Left lobe of liver (tissue), 2 donors: Measurements from ENCODE around the gene MARK3. TPM values are rescaled to one million over a fixed set of nuclear protein-coding genes. Genes with fewer than 3 reads are reported as not detected.

Experiments
- ATAC-seq: fragments of 200-7000 bp; cut with Tn5 transposase; one replicate; pipeline ENCODE4 v1.9.1; 2020; ENCODE audit warnings: mild to moderate bottlenecking, moderate library complexity
- DNase-seq: peaks from one replicate; pipeline ENCODE4 v3.0.0-alpha.2; 2020; ENCODE audit warnings: low spot score
- total RNA-seq: library from RNA; stranded (reverse); gene quantifications from one replicate; pipeline ENCODE4 v1.2.1, GENCODE V29; 2021
- donor health status: DM: no; HTN: no; CAD: no; lungs with moderate emphysema.
- donor health status: DM: no; HTN: yes; CAD: no.

Gene MARK3
- total RNA-seq, 1 donor from 2014 or later = 26.5 TPM

DNA sequence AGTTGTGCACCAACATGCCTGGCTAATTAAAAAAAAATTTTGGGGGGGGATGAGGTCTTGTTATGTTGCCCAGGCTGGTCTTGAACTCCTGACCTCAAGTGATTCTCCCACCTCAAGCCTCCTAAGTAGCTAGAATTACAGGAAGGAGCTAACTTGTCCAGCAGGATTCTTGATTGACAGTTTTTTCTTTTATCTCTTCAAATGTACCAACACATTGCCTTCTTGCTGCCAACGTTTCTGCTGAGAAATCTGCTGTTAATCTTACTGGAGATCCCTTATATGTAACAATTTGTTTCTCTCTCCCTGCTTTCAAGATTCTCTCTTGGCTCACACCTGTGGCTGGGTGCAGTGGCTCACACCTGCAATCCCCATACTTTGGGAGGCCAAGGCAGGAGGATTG is 22.4 kb upstream of the MARK3 start:
- ATAC-seq = no peak
- DNase-seq = no peak

DNA sequence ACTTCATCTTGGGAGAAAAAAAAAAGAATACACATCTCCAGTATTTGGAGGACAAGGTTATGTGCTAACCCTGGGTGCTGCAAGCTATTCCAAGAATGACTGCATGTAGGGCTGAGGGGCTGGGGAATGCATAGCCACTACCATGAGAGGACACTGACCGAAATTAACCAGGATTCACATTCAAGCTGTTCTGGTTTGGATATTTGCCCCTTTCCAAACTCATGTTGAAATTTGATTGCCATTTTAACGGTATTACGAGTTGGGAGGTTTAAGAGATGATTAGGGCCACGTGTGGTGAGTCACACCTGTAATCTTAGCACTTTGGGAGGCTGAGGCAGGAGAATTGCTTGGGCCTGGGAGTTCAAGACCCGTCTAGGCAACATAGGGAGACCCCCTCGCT is 18.5 kb upstream of the MARK3 start:
- ATAC-seq (no peak), DNase-seq (no peak)

DNA sequence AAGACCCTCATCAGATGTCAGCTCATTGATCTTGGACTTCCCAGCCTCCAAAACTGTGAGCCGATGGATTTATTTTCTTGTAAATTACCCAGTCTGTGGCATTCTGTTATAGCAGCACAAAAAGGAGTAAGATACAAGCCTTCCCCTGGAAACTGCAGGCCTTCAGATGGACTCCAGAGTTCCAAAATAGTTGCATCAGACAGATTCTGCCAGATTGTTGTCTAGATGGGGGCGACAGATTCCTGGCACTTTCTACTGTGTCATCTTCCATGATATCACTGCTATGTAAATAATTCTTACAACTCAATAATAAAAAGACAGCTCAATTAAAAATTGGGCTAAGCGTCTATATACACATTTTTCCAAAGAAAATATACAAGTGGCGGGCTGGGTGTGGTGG is 17.2 kb upstream of the MARK3 start:
- DNase-seq (no peak), ATAC-seq (no peak)

DNA sequence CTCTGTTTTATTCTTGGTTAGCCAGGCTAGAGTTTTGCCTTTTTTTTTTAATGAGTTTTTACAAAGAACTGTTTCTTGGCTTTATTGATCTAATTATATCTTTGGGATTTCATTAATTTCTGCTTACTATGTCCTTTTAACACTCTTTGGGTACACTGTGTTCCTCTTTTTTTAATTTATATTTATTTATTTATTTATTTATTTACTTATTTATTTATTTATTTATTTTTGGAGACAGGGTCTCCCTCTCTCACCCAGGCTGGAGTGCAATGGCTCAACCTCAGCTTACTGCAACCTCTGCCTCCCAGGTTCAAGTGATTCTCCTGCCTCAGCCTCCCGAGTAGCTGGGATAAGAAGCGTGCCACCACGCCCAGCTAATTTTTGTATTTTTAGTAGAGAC is 15.1 kb upstream of the MARK3 start:
- ATAC-seq (no peak), DNase-seq (no peak)

DNA sequence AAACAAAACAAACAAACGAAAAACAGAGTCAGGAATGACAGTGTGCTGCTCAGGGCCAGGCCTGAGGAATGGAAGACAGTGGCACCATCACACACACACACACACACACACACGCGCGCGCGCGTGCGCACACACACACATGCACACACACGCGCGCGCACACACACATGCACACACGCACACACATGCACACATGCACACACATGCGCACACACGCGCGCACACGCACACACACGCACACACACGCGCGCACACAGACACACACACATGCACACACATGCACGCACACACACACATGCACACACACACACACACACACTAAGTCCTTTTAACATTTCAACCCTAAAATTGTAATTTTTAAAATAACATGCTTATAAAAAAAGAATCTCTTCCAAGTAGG is 13.2 kb upstream of the MARK3 start:
- no peak for ATAC-seq

DNA sequence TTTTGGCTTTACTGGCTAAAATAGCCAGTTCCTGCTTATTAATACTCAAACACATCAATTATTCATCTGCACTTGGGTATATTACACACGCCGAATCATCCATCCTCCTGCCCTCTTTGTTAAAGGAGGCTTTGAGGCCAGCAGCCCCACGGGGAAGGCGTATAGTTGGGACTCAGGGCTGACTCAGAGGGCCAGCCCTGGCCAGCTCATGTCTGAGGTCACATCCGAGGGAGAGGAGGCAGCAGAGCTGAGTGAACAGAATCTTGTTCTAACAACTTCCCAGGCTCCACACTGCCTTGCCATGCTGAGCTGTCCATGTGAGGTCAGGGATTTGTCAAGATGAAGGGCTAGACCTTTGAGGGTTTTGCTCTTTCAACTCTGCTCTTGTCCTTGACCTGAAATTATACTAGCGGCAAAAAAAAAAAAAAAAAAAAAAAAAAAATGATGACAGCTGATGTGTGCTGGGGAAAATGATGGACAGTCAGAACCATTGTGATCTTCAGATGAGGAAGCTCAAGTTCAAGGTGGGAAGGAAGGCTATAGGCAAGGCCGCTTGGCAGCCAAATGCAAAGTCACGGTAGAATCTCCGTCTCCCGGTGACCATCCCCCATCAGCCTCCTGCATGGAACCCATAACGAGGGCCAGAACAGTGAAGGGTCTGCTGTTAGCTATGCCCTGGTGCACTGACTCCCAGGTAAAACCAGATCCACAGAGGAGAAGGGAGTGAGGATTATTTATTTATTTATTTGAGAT is 12.5 kb upstream of the MARK3 start:
- ATAC-seq (no peak), DNase-seq (no peak)

More for the DNA sequence above, 13.2 kb upstream of the MARK3 start:
- DNase-seq = no peak

DNA sequence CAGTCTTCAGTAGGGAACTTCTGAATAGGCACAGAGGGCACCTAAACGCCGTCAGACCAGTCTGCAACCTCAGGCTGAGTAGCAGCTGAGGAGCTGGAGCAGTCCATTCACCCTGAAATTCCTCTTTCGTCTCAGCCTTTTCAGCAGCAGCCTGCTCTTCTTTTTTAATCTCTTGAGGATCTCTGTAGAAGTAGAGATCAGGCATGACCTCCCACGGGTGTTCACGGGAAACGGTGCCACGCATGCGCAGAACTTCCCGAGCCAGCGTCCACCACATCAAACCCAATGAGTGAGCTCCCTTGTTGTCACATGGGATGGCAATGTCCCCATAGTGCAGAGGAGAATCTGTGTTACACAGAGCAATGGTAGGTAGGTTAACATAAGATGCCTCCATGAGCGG is 11.1 kb upstream of the MARK3 start:
- ATAC-seq = no peak
- no peak for DNase-seq

DNA sequence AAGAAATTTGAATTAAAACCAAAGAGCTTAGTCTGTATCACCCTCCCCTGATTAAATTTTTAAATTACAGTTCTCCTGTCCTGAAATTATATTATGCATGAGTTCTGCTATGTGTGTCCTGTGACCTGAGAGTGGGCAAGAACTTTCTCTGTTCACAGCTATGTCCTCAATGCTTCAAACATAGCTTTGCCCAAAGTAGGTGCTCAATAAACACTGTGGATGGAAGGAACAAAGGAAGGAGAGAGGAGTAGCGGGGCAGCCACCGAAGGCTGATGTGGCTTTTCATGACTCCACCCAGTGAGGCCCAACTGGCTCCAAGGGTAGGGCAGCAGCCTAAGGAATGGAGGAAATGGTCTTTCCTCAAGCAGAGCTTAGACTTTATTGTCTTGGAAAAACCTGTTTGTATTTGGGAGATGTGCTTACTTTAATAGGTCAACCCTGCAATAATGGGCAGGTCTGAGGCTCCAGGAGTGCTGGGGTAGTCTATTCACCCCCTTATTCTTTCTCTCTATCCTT is 7.6 kb upstream of the MARK3 start:
- ATAC-seq (no peak), DNase-seq (no peak)

DNA sequence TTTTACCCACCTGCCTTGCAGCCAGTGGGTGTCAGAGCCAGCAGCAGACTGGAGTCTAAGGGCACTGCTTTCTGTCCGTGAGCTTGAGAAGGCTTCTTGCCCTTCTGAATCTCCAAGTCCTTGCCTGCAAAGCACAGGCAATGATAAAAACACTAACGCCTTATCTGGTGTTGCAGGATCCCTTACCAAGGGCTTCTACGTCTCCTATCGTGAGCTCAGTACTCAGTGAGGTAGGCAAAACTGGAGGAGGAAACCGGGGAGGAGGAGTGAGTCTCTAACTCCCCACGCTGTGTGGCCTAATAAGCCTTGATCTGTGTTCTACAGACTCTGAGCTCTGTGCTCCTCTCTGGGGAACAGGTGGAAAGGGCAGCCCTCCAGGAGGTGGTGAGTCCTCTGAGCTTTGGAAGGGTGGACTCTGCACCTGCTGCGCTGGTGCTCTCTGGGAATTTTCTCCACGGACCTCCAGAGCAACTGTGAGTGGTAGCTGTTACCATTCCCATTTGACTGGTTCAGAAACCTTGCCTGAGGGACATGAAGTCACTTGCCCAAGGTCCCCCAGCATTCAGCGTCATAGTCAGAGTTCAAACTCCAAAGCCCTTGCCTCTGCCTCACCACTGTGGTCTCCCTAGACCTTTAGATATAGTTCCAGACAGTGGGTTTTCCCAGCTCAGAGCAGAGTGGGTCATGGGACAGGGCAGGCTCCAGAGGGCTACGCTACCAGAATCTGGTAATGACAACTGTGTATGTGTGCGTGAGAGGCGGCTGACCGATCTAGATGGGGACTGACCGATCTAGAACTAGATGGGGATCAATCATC is 7.0 kb upstream of the MARK3 start:
- DNase-seq (no peak), ATAC-seq (no peak)

DNA sequence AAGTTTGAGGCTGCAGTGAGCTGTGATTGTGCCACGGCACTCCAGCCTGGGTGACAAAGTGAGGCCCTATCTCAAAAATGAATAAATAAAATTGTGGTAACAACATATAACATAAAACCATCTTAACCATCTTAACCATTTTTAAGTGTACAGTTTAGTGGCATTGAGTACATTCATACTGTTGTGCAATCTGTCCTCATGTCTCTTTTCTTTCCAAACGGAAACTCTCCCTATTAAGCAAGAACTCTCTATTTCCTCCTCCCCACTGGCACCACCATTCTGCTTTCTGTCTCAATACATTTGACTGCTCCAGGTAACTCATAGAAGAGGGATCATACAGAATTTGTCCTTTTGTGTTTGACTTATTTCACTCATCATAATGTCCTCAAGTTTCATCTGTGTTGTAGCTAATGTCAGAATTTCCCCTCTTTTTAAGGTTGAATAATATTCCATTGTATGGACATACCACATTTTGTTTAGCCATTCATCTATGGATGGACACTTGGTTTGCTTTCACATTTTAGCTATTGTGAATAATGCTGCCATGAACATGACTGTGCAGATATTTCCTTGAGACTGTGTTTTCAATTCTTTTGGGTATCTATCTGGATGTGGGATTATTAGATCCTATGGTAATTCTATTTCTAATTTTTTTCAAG is 4.4 kb upstream of the MARK3 start:
- ATAC-seq = no peak

DNA sequence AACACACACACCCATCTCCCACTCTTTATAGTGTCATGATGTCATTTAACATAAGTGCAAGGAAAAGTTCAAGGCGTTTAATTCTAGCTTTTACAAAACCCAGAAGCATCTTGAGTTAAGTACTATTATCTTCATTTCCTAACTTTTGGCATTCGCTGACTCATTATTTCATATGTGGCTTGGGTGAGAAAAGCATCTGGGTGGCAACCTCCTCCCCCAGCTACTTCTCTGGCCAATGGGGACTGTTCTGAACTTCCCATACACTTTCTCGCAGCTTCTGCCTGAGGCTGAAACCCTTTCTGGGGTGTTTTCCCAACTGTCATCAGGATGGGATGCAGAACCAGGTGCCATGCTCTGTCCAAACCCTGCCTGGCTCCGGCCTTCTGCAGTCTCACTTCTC is 2.8 kb upstream of the MARK3 start:
- ATAC-seq (no peak), DNase-seq (no peak)

More for the DNA sequence above, 4.4 kb upstream of the MARK3 start:
- no peak for DNase-seq

DNA sequence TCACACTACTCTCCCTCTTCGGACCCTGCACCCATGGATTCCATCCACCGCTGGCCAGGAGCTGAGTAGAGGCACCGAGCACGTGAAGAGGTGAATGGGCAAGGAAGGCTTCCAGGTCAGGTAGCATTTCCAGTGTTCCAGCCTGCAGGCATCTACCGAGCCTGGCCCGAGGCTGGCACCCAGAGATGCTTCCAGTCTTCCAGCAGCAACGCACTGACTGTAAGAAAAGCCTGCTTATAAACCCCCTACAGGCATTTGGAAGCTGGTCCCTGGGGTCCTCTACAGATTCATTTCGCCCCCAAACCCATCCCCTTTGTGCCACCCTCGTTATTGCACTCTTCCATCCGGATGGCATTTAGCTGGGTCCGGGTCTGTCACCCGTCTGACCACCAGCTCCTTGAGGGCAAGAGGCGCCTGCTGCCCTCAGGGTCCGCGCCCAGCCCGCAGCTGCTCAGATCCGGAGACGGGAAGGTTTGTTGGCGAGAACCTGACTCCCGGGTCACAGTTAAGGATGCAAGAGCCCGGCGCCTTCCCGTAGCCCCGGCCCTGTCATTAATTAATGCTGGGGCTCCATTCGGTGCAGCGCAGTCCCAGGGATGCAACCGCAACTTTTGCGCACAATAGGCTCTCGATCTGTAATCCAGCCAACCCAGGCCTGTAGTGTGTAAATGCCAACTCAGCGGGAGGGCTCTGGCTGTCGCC is 614 bp upstream of the MARK3 start:
- DNase-seq (no peak), ATAC-seq (peak; percentile 36)

DNA sequence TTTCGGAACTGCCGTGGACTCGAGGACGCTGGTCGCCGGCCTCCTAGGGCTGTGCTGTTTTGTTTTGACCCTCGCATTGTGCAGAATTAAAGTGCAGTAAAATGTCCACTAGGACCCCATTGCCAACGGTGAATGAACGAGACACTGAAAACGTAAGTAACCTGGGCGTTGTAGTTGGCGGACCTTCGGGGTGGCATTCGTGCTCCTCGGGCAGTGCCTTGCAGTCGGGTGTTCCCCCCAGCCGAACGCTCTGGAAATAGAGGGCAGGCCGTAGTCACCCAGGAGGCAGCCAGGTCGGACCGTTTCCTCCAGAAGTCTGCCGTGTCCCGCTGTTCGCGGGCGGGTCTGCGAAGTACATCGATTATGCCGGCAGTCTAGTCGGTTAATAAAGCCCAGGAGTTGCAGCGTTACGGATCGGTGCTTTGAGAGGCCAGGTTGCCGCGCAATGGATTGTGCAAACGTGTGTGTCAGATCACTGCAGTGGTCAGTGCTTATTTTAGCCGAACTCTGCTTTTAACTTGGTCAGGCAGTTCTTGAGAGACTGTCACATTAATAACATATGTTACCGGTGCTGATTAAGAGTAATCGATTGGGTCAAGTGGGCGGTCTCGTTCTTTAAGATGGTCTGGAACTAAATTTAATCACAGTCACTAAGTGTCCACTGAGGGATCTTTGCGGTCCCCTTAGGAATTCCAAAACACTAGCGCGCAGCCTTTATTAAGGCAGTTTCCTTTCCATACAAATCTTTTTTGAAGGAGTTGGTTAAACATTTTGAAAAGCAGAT is 906 bp downstream of the MARK3 start:
- peak; percentile 58 for DNase-seq
- ATAC-seq = peak; percentile 30

DNA sequence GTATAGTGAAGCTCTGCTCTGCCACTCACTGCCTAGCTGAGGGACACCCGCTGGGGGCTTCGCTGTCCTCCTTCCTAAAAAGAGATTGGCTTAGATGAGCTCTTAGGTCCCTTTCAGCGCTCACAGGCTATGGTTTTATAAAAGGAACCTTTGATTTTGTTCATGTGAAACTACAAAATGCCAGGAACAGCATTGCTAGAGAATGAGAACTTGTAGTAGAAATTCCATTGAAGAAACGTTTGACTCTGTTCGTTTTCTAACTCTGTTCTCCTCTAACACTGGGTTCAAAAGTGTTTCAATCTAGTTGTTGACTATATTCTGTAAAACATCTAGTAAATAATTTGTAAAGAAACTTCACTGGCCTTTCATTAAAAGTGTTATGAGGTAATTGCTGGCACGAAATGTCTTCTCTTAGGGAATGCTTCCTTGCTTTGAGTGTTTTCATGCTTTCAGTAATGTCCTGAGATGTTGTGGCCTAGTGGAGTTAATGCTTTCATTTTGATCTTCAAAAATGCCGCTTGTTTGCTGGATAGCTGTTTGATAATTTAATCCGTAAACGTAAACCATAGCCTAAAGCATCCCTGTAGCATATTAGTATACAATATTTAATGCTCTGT is 1.6 kb downstream of the MARK3 start:
- ATAC-seq (no peak), DNase-seq (no peak)

DNA sequence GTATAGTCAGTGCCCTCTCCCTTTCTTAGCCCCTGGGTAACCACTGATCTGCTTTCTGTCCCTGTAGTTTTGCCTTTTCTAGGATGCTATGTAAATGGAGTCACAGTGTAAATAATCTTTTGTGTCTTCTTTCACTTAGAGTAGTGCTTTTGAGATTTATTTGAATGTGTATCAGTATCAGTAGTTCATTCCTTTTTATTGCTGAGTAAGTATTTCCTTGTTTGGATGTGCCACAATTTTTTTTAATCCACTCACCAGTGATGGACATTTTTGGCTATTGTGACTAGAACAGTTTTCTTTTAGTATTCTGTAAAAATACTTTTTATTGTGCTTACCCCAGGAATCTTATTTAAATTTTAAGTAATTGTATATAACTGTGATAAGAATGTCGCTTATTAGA is 3.4 kb downstream of the MARK3 start:
- DNase-seq = no peak
- no peak for ATAC-seq

DNA sequence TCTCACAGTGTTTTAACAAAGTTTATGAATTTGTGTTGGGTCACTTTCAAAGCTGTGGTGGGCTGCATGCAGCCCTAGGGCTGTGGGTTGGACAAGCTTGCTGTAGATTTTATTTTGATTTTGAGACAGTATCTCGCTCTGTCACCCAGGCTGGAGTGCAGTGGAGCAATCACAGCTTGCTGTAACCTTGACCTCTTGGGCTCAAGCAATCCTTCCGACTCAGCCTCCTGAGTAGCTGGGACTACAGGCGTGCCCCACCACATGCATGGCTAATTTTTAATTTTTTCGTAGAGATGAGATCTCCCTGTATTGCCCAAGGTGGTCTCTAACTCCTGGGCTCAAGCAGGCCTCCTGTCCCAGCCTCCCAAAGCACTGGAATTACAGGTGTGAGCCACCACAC is 5.4 kb downstream of the MARK3 start:
- peak; percentile 29 for DNase-seq

DNA sequence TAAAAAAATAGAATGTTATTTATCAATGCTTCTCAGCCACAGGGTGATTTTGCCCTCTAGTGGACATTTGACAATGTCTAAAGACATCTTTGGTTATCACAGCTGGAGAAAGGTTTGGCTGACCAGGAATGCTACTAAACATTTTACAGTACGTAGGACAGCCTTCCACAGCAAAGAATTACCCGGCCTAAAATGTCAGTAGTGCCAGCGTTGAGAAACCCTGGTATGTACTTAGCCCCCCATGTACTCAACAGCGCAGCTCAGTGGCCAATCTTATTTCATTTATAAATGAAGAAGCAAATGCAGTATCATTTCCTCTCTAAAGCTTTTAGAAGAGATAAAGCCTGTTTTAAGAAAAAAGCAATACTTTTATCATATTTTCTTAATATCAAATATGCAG is 5.8 kb downstream of the MARK3 start:
- DNase-seq = peak; percentile 32
- peak; percentile 46 for ATAC-seq

More for the DNA sequence above, 5.4 kb downstream of the MARK3 start:
- no peak for ATAC-seq

DNA sequence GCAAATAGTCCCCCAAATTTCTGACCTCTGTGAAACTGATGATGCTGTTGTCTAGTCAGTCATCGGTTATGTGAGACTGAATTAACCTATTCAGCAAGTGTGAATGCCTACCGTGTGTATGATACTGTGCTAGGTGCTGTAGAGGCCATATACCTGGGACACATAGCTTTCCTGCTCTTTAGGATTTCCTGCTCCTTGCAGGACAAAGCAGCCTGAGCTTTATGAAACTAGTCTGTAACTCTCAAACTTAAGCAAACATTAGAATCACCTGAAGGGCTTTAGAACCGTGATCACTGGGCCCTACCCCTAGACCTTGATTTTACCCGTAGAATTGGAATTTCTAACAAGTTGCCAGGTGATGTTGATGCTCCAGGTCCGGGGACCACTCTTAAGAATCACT is 6.9 kb downstream of the MARK3 start:
- ATAC-seq (no peak), DNase-seq (peak; percentile 16)

DNA sequence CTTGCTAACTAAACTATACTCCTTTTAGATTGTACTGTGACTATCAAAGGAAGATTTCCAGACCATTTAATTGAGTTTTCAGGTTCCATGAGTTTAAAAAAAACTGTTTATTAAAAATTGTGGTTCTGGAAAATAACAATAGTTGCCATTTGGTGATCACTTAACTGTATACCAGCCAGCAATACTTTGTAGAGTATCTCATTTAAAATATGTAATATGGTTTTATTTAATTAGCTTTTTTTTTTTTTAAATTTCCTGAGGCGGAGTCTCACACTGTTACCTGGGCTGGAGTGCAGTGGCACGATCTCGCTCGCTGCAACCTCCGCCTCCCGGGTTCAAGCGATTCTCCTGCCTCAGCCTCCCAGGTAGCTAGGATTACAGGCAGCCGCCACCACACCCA is 7.4 kb downstream of the MARK3 start:
- ATAC-seq = no peak
- DNase-seq = no peak

DNA sequence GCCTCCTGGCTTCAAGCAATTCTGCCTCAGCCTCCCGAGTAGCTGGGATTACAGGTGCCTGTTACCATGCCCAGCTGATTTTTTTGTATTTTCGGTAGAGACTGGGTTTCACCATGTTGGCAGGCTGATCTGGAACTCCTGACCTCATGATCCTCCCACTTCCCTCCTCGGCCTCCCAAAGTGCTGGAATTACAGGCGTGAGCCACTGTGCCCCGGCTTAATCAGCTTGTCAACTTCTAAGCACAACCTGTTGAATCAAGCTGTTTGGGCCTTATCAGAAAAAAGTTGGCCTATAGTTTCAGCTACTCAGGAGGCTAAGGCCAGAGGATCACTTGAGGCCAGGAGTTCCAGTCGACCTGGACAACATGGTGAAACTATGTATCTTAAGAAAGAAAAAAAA is 7.9 kb downstream of the MARK3 start:
- DNase-seq = peak; percentile 46
- peak; percentile 39 for ATAC-seq
